Kidney tubule cell (primary cell): ENCODE measurements around the gene MEGF11.

Experiments used
- DNase-seq: peaks from one replicate; pipeline ENCODE4 v3.0.0-alpha.2; 2018; ENCODE audit warnings: low spot score

MEGF11 gene

DNA sequence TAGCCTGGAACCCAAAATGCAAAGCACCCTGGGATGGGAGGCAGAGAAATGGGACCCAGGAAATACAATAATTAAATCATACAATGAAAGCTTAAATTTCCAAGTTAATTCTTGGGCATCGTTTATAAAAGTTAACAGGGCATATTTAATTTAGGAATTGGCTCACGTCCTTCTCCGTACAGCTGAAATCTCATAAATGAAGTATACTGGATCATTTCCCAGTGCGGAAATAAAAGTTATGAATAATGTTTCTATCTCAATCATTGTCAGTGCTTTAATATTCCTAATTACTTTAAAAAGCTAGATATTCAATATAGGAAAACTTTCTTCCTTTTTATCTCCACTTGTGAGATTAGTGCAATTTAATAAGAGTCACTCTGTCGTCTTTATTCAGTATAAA lies 164.0 kb downstream of the MEGF11 start:
- no peak for DNase-seq

GRCh38 chr15:66089049-66089448 lies 164.5 kb downstream of the MEGF11 start:
- DNase-seq: no peak

- DNase-seq: no peak
Observed at GRCh38 chr15:66085128-66085527, 168.4 kb downstream of the MEGF11 start.

DNA sequence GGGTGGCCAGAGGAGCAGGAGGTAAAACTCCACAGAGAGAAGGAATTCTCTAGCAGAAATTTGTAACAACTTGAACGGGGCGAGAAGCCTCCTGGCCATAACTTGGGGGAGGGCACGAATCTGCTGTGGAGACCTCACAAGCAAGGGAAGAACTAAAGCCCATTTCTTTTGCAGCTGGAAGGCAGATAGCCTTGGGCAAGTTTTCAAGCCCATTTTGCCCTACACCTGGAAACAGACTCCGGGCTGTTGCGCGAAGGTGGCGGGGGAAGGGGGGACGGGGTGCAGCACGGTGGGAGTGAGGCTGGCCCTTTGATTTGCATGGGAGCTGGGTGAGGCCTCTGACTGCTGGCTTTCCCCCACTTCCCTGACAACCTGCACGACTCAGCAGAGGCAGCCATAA lies 168.8 kb downstream of the MEGF11 start:
- no peak for DNase-seq

DNA sequence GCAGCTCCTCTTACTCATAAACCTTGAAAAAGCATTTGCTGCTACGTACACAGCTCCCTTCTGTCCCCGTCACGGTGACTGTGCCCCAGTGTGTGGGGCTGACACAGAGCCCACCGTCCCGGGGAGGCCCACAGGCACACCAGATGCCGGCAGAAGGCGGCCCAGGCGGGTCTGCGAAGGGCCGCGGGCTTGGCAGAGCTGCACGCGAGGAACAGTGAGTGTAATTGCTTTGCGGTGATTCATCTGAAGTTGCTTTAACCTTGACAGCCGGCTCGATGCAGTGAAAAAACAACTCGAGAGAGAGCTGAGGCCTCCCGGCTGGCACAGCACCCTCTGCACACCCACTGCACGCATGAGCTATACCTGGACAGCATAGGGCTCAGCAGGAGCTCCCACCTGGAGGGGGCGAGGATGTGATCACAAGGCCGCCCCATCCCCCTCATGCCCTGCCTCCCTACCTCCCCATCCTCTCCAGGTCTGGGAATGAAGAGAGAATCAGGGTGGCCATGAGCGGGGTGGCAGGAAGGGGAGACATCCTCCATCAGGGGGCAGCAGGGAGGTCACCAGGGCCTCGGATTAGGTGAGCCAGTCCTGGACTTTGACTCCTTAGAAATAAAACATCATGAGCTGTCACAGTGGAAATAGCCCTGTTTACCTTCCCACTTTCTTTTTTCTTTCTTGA lies 172.7 kb downstream of the MEGF11 start:
- peak; percentile 74 for DNase-seq

- DNase-seq: no peak
Observed at GRCh38 chr15:66078929-66079275, 174.6 kb downstream of the MEGF11 start.

- DNase-seq: peak; percentile 51
Observed at GRCh38 chr15:66078196-66078928, 175.2 kb downstream of the MEGF11 start.

DNA sequence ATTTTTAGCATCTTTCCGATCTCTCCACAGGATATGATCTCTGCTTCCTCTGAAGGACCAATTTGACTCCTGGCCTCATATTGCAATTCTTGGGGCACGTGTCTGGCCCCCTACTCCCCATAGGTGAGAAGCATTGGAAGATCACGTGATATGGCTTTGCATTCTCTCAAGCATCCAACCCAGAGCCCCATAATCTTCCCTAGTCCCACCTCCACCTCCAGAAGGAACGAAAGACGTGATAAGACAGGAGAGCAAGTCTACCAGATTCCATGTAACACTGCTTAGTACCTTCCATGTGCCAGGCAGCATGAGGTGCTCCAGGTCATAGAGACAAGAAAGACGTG lies 176.3 kb downstream of the MEGF11 start:
- DNase-seq: no peak

DNA sequence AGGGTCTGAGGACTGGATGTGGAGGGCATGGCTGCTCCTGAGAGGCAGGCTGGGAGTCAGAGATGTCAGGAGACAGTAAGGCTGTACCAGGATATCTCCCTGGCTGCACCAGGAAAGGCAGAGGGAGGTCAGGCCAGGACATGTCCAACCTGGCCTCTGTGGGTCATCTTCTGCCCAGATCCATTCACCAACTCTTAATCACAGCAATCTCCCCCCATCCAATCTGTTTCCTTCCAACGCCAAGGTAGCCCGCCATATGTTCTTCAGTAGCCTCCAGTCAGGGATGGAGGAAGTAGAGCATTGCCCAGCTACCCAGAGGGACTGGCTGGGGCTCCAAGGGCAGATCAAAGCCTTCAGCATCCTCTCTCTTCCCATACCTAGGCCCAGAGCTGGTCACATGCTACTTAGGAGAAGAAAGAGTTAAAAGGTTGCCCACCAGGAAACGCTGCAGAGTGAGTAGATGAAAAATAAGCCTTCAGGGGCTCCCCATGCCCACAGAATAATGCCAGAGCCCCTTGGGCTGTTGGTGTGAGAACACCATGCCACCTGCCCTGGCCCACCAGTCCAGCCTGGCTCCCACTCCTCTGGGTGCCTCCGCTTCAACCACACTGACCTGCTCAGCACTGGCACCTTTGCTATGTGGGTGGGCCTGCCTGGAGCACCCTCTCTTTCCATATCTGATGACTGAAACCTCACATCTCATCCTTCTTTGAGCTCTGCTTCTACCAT lies 176.8 kb downstream of the MEGF11 start:
- no peak for DNase-seq

- DNase-seq: no peak
Observed at GRCh38 chr15:66075947-66076346, 177.6 kb downstream of the MEGF11 start.

GRCh38 chr15:66072616-66073361 lies 180.8 kb downstream of the MEGF11 start:
- no peak for DNase-seq

- peak; percentile 7 for DNase-seq
Observed at GRCh38 chr15:66071921-66072295, 181.6 kb downstream of the MEGF11 start.

GRCh38 chr15:66071160-66071920 lies 182.2 kb downstream of the MEGF11 start:
- no peak for DNase-seq

GRCh38 chr15:66070220-66070934 lies 183.2 kb downstream of the MEGF11 start:
- DNase-seq: no peak

DNA sequence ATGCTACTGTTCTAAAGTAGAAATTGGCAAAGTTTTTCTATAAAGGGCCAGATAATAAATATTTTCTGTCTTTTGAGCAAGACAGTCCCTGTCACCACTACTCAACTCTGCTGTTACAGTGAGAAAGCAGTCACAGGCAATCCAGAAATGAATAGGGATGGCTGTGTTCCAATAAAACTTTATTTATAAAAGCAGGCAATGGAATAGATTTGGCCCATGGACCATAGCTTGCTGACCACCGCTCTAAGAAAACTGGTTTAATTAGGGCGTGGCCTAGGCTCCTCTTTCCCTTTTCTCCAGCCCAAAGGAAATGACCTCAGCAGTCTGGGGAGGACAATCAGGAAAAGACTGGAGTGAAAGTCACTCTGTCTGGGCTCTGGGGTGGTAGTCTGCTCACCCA lies 183.8 kb downstream of the MEGF11 start:
- DNase-seq: peak; percentile 35

DNA sequence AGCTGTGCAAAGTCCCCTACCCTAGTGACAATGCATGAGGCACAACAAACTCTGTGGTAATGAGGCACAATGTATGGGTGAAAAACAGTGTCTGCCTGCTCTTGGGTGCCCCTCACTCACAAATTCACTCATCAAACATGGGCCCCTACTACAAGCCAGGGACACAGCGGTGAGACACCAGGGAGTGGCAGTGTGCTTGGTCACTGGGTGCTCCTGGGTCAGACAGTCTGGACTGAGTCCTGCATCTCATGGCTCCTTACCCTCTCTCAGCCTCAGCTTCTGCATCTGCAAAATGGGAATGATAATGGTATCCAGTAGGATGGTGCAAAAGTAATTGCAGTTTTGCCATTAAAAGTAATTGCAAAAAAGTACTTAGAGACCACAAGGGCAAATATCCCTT lies 184.7 kb downstream of the MEGF11 start:
- DNase-seq: no peak

DNA sequence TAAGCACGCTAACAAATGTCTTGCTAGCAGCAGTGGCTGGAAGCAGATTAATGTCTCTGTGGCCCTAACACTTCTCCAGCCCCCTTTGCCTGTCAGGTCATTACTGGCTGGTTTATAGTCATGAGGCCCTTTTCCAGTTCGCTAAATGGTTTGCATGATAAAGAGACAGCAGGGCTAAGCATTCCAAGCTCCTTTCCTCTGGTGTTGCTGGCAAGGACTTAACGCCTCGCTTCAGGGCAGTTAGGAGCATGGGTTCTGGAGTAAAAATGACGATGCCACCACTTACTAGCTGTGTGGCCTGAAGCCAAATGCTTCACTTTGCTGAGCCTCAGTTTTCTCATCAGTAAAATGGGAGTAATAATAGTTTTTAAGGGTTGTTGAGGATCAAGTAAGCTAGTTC lies 185.9 kb downstream of the MEGF11 start:
- DNase-seq: no peak

- no peak for DNase-seq
Observed at GRCh38 chr15:66066481-66066880, 187.1 kb downstream of the MEGF11 start.

- no peak for DNase-seq
Observed at GRCh38 chr15:66066005-66066404, 187.5 kb downstream of the MEGF11 start.

DNA sequence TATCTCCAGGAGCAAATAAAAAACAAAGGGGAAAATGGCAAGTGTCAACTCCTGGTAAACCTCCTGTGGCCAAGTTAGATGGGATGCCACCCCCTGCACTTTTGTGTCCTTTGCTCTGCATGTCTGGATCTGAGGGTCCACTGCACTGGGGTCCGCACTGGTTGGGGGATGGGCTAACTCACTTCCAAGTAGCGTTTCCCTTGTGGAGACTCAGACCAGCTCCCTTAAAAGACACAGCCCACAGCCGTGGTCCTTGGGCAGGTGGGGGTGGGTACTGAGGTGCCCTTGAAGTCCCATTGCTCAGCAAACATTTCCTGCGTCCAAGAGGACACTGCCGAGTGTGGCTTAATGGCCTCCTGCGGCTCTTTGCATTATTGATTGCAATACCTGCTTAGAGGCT lies 188.2 kb downstream of the MEGF11 start:
- no peak for DNase-seq

- DNase-seq: no peak
Observed at GRCh38 chr15:66063147-66063546, 190.4 kb downstream of the MEGF11 start.
